MM.1S (cell line): ENCODE measurements around the gene LHPP.

ENCODE experiments used
- DNase-seq: peaks from one replicate; pipeline ENCODE4 v3.0.0-alpha.2; 2015
- H2AFZ ChIP-seq: fragments of 300-600 bp; sonication (generic); 2 replicates; pipeline ENCODE4 v1.6.0; 2016; ENCODE audit warnings: antibody characterized with exemption, low read length
- H3F3A ChIP-seq: fragments of 300-600 bp; sonication (generic); 2 replicates; pipeline ENCODE4 v1.6.1; 2016; ENCODE audit warnings: mild to moderate bottlenecking, antibody characterized with exemption, low read length, moderate library complexity, mixed read lengths; ENCODE audit not compliant: insufficient read depth
- H3K27ac ChIP-seq: fragments of 300-600 bp; sonication (generic); 2 replicates; pipeline ENCODE4 v1.5.1; 2016; ENCODE audit warnings: mild to moderate bottlenecking, low read length
- H3K27me3 ChIP-seq: fragments of 300-600 bp; sonication (generic); replicated peaks from 2 replicates; pipeline ENCODE4 v1.6.0; 2016; ENCODE audit warnings: low read length; ENCODE audit not compliant: insufficient read depth
- H3K36me3 ChIP-seq: fragments of 300-600 bp; sonication (generic); replicated peaks from 2 replicates; pipeline ENCODE4 v1.6.1; 2016; ENCODE audit warnings: mild to moderate bottlenecking, low read length, mixed read lengths; ENCODE audit not compliant: insufficient read depth
- H3K4me1 ChIP-seq: fragments of 300-600 bp; sonication (generic); 2 replicates; pipeline ENCODE4 v1.6.1; 2016; ENCODE audit warnings: low read length, mixed read lengths
- H3K4me2 ChIP-seq: fragments of 300-600 bp; sonication (generic); 2 replicates; pipeline ENCODE4 v1.6.0; 2016; ENCODE audit warnings: low read depth, low read length
- H3K4me3 ChIP-seq: fragments of 300-600 bp; sonication (generic); 2 replicates; pipeline ENCODE4 v1.5.1; 2016; ENCODE audit warnings: low read length, mixed read lengths
- H3K79me2 ChIP-seq: fragments of 300-600 bp; sonication (generic); 2 replicates; pipeline ENCODE4 v1.6.1; 2016; ENCODE audit warnings: mixed run types, low read length, mixed read lengths
- H3K9ac ChIP-seq: fragments of 300-600 bp; sonication (generic); 2 replicates; pipeline ENCODE4 v1.6.1; 2016; ENCODE audit warnings: low read length, mixed read lengths
- H3K9me2 ChIP-seq: fragments of 300-600 bp; sonication (generic); replicated peaks from 2 replicates; pipeline ENCODE4 v1.6.1; 2016; ENCODE audit warnings: mild to moderate bottlenecking, low read length, mixed read lengths; ENCODE audit not compliant: insufficient read depth
- H3K9me3 ChIP-seq: fragments of 300-600 bp; sonication (generic); replicated peaks from 2 replicates; pipeline ENCODE4 v1.6.1; 2016; ENCODE audit warnings: mild to moderate bottlenecking, low read length, mixed read lengths; ENCODE audit not compliant: insufficient read depth
- H4K20me1 ChIP-seq: fragments of 300-600 bp; sonication (generic); 2 replicates; pipeline ENCODE4 v1.6.1; 2016; ENCODE audit warnings: mild to moderate bottlenecking, low read length, moderate library complexity, mixed read lengths; ENCODE audit not compliant: insufficient read depth
- EZH2 ChIP-seq: fragments of 300-600 bp; sonication (generic); optimal IDR thresholded peaks from 2 replicates; pipeline ENCODE3; 2017; ENCODE audit warnings: low read depth, mild to moderate bottlenecking, antibody characterized with exemption, low read length, mixed read lengths
- EZH2phosphoT487 ChIP-seq: fragments of 300-600 bp; sonication (generic); IDR thresholded peaks from 2 replicates; pipeline ENCODE4 v1.6.1; 2018; ENCODE audit warnings: antibody characterized with exemption, low read length
- TF ChIP-seq, protein P1 (sequence below): fragments of 300-600 bp; sonication (generic); IDR thresholded peaks from 2 replicates; pipeline ENCODE4 v1.5.1; 2016; ENCODE audit warnings: antibody characterized with exemption, low read length, mixed read lengths

Gene LHPP

DNA sequence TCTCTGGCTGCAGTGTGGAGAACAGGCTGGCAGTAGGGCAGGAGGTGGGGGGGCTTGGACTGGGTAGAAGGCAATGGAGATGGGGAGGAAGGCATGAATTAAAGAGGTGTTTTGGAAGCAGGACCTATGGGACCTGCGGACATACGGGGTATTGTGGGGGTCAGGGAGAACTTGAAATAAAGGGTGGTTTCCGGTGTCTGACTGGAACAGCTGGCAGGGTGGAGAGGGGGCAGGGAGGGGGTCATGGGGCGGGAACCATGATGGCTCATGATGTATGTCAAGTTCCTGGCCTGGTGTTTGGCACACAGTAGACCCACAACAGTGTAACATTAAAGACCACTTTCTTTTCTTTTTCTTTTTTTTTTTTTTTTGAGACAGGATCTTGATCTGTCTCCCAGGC, 5.5 kb downstream of the LHPP start:
- Histone ChIP-seq H3K27ac (no peak overlapping the region), H4K20me1 (no peaks in the 10 kb centered on the region), H3K9me2 (no peaks in the 10 kb centered on the region), H3K36me3 (no peaks in the 10 kb centered on the region), H3K9me3 (no peaks in the 10 kb centered on the region), H3K9ac (no peak overlapping the region), H3K27me3 (no peaks in the 10 kb centered on the region), H3F3A (no peaks in the 10 kb centered on the region), H3K4me2 (no peak overlapping the region), H3K79me2 (no peaks in the 10 kb centered on the region), H2AFZ (no peak overlapping the region), H3K4me1 (0 out of 2 replicates have a peak, but pooled peaks cover 7% of the 10 kb centered on the region), H3K4me3 (no peak overlapping the region)
- TF ChIP-seq, protein P1, sequence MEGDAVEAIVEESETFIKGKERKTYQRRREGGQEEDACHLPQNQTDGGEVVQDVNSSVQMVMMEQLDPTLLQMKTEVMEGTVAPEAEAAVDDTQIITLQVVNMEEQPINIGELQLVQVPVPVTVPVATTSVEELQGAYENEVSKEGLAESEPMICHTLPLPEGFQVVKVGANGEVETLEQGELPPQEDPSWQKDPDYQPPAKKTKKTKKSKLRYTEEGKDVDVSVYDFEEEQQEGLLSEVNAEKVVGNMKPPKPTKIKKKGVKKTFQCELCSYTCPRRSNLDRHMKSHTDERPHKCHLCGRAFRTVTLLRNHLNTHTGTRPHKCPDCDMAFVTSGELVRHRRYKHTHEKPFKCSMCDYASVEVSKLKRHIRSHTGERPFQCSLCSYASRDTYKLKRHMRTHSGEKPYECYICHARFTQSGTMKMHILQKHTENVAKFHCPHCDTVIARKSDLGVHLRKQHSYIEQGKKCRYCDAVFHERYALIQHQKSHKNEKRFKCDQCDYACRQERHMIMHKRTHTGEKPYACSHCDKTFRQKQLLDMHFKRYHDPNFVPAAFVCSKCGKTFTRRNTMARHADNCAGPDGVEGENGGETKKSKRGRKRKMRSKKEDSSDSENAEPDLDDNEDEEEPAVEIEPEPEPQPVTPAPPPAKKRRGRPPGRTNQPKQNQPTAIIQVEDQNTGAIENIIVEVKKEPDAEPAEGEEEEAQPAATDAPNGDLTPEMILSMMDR: no peak
- TF ChIP-seq EZH2phosphoT487 (no peak), EZH2 (no peak)
- no peak for DNase-seq

DNA sequence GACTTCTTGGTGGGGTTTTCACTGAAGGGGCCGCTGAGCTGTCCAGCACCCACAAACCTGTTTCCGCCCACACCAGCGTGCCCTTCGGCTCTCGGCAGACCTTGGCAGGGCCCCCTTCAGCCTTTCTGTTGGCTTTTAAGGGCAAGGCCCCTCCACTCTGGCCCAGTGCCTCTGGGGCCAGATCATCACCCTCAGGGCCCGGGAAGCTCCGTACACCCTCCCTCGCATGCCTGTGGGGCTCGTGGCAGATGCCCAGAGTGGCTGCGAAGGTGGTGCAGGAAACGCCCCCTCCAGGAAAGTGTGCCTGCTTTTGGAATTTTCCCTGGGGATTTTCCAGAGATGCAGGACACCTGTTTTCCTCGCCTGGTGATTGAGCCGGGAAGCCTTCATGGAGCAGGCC, 7.0 kb downstream of the LHPP start:
- Histone ChIP-seq H2AFZ (no peak overlapping the region), H3K4me3 (no peak overlapping the region), H3F3A (no peaks in the 10 kb centered on the region), H3K4me2 (no peak overlapping the region), H3K9ac (no peak overlapping the region), H4K20me1 (no peaks in the 10 kb centered on the region), H3K9me2 (no peaks in the 10 kb centered on the region), H3K9me3 (no peaks in the 10 kb centered on the region), H3K27ac (no peak overlapping the region), H3K36me3 (no peaks in the 10 kb centered on the region), H3K4me1 (0 out of 2 replicates have a peak, but pooled peaks cover 7% of the 10 kb centered on the region), H3K27me3 (no peaks in the 10 kb centered on the region), H3K79me2 (no peaks in the 10 kb centered on the region)
- TF ChIP-seq EZH2 (no peak), EZH2phosphoT487 (no peak)
- TF ChIP-seq, protein P1: no peak
- no peak for DNase-seq

DNA sequence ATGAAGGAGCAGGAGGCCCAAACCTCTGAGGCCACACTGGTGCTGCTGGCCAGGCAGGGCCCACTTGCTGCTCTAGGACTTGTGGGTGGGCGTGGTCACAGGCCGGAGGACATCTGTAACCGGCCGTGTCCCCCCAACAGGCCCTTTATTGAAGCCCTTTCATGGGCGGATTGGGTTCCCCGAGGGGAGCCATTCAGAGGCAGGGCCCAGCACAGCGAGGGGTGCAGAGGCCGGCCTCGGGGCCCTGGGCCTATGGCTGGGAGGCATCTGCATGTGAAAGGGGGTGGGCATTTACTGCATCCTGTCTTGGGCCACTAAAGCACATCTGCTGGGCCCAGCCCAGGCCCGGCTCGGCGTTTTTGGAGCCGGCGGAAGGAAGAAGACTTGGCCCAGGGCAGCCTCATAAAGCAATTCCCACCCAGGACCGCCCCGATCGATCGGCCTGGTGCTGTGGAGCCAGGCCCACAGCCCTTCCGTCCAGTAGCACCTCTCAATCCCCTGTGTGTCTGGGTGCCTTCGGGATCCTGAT, 8.4 kb downstream of the LHPP start:
- no peak for DNase-seq
- 0 out of 2 replicates have a peak, but pooled peaks cover 6% of the 10 kb centered on the region for H3K4me1 ChIP-seq
- H3K9me3 ChIP-seq: no peaks in the 10 kb centered on the region
- H3K27me3 ChIP-seq: no peaks in the 10 kb centered on the region
- H3K9ac ChIP-seq: no peak overlapping the region
- H3K79me2 ChIP-seq: no peaks in the 10 kb centered on the region
- TF ChIP-seq EZH2phosphoT487 (no peak), EZH2 (no peak)
- TF ChIP-seq, protein P1: no peak
- H2AFZ ChIP-seq: no peak overlapping the region
- no peaks in the 10 kb centered on the region for H4K20me1 ChIP-seq
- no peaks in the 10 kb centered on the region for H3F3A ChIP-seq
- H3K9me2 ChIP-seq: no peaks in the 10 kb centered on the region
- H3K27ac ChIP-seq: no peak overlapping the region
- no peak overlapping the region for H3K4me3 ChIP-seq
- no peaks in the 10 kb centered on the region for H3K36me3 ChIP-seq
- H3K4me2 ChIP-seq: no peak overlapping the region
